ENCODE data around the gene TSC22D3.

TSC22D3 gene

DNA sequence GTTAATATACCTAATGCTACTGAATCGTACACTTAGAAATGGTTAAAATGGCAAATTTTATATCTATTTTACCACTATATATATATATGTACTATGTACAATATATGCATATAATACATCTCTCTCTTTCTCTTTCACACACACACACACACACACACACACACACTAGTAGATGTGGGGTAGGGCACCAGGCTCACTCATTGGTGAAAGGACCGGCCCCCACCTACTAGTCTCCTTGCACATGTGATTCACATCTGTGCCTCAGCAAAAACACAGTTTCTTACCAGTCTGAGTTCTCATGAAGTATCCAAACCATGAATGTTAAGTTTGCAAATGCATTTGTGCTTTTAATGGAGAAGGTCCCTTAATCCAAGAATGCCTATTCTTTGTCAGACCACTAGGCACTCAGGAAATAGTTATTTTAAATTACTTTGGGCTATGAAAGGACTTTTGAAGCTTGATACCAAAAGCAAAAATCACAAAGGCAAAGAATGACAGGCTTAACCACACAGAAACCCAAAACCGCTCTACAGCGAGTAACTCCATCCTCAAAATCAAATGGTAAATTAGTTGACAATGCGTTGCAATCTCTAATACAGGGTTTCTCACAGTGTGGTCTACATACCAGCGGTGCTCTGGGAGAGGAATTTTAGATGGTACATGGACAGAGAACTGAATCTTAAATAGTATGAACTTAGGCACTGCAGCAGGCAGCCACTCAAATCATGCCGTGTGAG is 5.8 kb downstream of the TSC22D3 start:
- H3K4me3 Mint-ChIP-seq, result no peak overlapping the region
- ATAC-seq (no peak), DNase-seq (no peak)
- H3K27me3 Mint-ChIP-seq, result no peaks in the 10 kb centered on the region
- H3K4me1 Mint-ChIP-seq, result peaks cover 22% of the 10 kb centered on the region
- H3K27ac Mint-ChIP-seq, result no peak overlapping the region
- H3K9me3 Mint-ChIP-seq, result no peaks in the 10 kb centered on the region

DNA sequence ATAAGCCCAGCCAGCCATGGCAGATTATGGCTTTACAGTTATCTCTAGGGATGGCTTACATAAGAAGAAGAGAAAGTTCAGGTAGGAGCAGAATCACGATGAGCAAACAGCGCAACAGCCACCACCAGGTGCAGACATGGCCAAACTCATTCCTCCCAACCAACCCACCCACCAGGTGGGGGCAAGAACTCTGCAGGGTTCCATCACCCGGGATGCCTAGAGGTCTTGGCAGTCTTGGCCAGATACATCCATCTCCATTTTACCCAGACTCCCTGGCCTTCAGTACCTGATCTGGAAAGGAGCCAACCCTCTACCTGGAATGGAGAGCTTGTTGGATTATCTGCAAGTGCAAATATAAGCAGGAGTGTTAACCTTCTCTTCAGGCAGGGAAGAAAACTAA is 7.5 kb downstream of the TSC22D3 start:
- no peak overlapping the region for H3K4me3 Mint-ChIP-seq
- H3K4me1 Mint-ChIP-seq, result peaks cover 16% of the 10 kb centered on the region

DNA sequence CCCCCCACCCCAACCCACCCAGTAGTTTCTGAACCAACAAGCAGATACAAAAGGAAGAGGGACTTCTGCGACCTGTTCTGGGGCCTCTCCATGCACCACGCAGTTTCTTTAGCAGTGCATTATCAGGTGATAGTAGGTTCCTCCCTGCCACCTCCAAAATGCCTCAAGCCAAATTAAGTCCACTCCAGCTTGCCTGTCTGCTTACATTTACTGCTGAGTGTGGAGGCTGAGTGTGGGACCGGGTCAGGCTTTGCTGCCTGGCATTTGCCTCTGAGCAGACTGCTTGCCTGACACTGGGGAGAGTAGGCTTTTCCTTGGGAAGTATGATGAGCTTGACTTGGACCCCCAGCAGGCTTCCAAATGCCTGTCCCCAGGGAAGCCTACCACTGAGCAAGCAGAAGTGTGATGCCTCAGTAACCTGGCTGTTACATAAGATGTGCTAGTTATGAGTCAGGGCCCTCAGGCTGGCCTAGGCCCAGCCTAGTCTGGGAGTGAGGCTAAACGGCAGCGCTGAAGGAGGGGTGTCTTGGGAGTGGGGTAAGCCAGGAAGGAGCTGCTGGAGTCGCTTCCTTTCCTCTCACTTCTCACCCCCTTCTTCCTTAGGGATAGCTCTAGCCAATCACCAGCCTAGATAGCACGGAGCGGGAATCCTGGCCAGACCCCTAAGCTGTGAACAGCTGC is 9.0 kb downstream of the TSC22D3 start:
- ATAC-seq (no peak), DNase-seq (no peak)
- Mint-ChIP-seq H3K9me3 (no peaks in the 10 kb centered on the region), H3K27ac (no peak overlapping the region), H3K27me3 (no peaks in the 10 kb centered on the region), H3K4me1 (peaks cover 16% of the 10 kb centered on the region), H3K4me3 (no peak overlapping the region)

More for the DNA sequence above, 7.5 kb downstream of the TSC22D3 start:
- ATAC-seq, result no peak
- Mint-ChIP-seq H3K27me3 (no peaks in the 10 kb centered on the region), H3K9me3 (no peaks in the 10 kb centered on the region), H3K27ac (no peak overlapping the region)
- DNase-seq, result no peak

DNA sequence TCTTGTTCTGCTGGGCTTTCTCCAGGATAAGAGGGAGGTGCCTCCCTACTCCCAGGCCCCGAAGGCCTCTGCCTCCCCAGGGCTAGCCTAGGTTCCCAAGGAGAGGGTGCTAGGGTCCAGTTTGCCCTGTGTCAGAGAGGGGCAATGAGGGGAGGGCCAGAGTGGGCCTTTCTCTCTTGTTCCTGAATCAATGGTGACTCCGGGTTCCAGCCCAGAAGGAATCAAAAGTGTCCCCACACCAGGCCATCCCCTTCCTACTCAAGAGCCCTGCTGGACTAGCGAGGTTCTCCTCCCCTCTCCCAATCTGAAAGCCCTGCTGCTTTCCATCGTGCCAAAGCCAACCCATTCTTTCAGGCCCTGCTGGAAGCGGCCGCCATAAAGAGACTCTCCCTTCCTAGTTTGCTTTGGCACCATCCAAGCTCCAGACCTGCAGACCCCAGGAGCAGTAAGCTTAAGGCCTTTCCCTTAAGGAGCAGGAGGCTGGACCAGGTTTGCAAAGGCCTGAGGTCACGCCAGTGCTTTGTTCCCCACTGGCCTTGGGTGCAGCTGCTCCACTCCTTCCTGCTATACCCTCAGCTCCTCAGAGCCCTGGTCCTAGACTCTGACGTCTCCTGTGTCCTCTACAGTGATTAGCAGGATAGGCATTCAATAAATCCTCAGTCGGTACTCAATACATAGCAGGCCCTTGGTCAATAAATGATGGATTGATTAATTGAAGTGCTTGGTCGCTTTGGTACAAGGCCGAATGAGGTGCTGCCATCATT is 10.6 kb downstream of the TSC22D3 start:
- Mint-ChIP-seq H3K27me3 (no peaks in the 10 kb centered on the region), H3K9me3 (no peaks in the 10 kb centered on the region)

DNA sequence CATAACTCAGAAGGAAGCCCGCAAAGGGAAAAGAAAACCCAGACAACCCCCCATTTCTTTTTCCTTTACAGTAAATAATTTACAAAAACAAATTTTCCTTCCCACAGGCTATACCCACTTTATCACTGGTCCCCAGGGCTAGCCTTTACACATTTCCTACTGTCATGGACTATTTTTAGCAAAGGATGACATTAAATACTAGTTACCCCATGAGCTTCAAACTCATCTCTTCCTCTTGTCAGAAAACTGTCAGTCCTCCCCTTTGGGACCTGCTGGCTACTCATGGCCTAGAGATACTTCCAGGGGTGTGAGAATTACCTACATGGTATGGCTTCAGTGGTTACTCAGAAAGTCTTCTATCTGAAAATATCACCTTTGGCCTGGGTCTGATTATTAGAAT is 11.9 kb downstream of the TSC22D3 start:
- peaks cover 4% of the 10 kb centered on the region for H3K4me1 Mint-ChIP-seq
- DNase-seq (no peak), ATAC-seq (no peak)
- H3K27ac Mint-ChIP-seq, result peak overlapping the region in 1 of 2 donors; percentile 29
- no peaks in the 10 kb centered on the region for H3K27me3 Mint-ChIP-seq
- H3K9me3 Mint-ChIP-seq, result no peaks in the 10 kb centered on the region
- no peak overlapping the region for H3K4me3 Mint-ChIP-seq

More for the DNA sequence above, 10.6 kb downstream of the TSC22D3 start:
- no peak for DNase-seq
- Mint-ChIP-seq H3K27ac (no peak overlapping the region), H3K4me3 (no peak overlapping the region), H3K4me1 (peaks cover 9% of the 10 kb centered on the region)
- no peak for ATAC-seq

DNA sequence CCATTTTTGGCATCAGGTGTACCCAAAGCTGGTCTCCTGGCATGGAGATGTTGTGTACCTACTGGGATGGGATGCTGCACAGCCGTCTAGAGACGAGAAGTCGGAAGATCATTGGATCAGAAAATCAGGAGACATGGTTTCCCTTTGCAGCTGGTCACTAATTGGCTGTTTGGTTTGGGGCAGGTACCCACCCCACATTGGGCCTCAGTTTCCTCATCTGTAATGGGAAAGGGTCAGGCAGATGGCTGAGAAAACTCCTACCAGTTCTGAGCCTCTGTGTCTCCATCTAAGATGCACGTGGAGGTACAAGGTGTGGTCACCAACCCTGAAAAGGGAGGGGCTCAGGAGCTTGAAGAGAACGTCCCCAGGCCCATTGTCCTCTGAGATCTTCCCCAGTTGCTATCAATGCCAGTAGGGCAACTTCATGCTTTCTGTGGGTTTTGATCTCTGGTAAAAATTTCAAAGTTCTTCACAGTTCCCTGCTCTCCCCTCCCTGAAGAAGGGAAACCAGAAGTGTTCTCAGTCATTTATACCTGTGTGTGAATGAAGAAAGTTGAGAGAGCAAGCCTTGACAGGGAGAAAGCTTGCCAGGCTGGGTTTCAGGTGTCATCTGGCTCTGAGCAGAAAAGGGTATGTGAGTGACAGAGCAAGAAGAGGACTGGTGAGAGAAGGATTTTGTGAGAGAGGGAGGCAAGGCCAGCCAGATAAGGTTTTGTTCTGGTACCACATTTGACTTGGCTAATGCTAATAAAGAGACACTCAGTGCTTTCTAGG is 15.1 kb downstream of the TSC22D3 start:
- H3K27me3 Mint-ChIP-seq, result no peaks in the 10 kb centered on the region
- H3K4me1 Mint-ChIP-seq, result peaks cover 13% of the 10 kb centered on the region
- H3K4me3 Mint-ChIP-seq, result no peak overlapping the region
- DNase-seq (no peak), ATAC-seq (no peak)
- no peaks in the 10 kb centered on the region for H3K9me3 Mint-ChIP-seq
- no peak overlapping the region for H3K27ac Mint-ChIP-seq

DNA sequence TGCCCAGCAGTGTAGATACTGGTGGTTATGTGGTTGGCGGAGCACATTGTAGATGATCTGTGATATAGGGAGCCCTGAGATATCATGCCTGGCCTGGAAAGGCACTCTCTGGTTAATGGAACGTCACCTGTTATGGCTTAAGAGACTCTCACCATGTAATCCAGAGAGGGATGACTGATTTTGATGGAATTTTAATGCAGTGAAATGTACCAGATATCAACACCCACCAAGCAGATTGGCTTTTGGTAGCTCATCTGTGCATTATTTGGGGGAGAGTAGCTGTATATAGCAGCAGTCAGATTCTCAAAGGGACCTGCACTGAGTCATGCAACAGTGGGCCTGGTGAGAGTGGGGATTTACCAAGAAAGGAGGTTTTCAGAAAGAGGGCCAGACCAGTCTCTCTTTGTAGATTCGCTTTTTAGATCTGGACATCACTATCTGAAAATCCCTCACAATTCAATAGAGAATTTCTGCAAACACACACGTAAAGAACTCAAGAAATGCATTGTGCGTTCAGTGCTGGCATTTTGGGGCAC is 17.3 kb downstream of the TSC22D3 start:
- no peak overlapping the region for H3K4me3 Mint-ChIP-seq
- ATAC-seq, result no peak
- no peak for DNase-seq
- H3K9me3 Mint-ChIP-seq, result no peaks in the 10 kb centered on the region
- peaks cover 14% of the 10 kb centered on the region for H3K4me1 Mint-ChIP-seq
- no peak overlapping the region for H3K27ac Mint-ChIP-seq
- H3K27me3 Mint-ChIP-seq, result no peaks in the 10 kb centered on the region

DNA sequence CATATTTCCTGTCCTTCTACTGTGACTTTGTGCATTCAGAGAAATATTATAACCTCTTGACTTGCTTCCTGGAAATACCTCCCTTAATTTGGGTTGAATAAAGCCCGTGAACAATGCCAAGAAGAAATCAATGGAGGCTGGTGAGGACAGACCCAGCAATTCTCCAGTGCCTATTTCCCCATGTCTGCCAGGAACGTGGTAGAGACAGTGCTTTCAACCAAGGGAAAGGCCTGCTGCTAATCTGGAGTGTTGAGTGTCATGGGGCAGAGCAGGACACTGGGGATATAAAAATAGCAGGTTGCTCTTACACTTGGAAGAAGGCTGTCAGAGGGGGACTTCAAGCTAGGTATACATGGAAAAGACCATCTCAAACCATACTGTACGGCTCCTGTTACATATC is 19.9 kb downstream of the TSC22D3 start:
- Mint-ChIP-seq H3K4me1 (peaks cover 14% of the 10 kb centered on the region), H3K9me3 (no peaks in the 10 kb centered on the region), H3K4me3 (no peak overlapping the region), H3K27me3 (no peaks in the 10 kb centered on the region), H3K27ac (no peak overlapping the region)
- no peak for DNase-seq
- no peak for ATAC-seq

DNA sequence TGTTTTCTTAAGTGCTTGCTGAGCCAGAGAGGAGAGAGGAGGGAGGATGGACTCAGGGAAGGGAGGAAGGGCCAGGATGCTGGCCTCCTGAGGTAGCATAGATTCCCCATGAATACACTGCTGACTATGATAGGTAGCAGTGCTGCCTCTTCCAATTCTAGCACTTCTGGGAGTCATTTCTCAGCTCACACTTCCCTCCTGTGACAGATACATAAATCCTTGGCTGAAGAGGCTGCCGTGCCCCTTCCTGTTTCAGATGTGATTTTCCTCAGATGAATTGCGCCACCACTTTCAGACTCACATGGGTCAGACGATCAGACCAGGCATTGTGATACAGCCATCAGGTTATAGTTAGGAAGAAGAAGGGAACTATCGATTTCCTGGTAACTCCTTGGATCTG is 22.4 kb downstream of the TSC22D3 start:
- no peak for DNase-seq
- Mint-ChIP-seq H3K9me3 (no peaks in the 10 kb centered on the region), H3K27ac (no peak overlapping the region), H3K4me1 (peaks cover 14% of the 10 kb centered on the region), H3K4me3 (no peak overlapping the region), H3K27me3 (no peaks in the 10 kb centered on the region)
- ATAC-seq, result no peak

DNA sequence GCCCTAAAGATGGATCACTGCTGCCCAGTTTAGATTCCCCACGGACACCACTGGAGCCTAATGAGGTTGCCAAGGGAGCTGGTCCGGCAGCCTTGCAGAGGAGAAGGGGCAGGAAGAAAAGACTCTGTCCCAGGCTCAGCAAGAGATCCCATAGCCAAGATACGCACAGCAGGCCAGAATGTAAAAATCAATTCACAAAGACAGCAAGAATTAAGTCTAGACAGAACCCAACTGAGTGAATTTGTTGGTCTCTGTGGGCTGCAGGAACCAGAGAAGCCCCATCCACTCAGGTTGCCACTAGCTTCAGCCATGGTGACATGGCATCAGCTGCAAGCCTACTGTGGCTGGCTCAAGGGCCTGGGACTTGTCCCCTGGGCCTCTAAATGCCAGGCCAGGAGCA is 22.9 kb downstream of the TSC22D3 start:
- ATAC-seq (no peak), DNase-seq (no peak)
- Mint-ChIP-seq H3K27me3 (no peaks in the 10 kb centered on the region), H3K9me3 (no peaks in the 10 kb centered on the region), H3K27ac (no peak overlapping the region), H3K4me1 (peaks cover 14% of the 10 kb centered on the region), H3K4me3 (no peak overlapping the region)

DNA sequence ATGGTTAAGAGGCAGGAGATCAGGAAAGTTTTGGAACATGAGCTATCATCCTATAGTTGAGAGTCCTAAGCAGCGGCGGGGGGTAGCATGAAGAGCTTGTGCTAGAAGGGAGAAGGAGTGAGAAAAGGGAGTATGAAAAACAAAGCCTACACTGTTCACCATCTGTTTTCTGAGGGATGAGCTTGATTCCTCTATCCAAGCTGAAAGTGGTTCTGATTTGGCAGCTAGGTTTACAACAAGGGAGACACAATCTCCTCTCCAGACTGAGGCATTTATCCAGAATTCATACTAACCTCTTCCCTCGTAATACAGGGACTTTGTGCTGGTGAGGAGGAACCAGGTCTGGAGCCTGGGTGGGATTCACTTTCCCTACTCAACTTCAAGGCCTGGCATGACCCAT is 23.5 kb downstream of the TSC22D3 start:
- Mint-ChIP-seq H3K9me3 (no peaks in the 10 kb centered on the region), H3K4me1 (peaks cover 14% of the 10 kb centered on the region), H3K4me3 (no peak overlapping the region), H3K27ac (no peak overlapping the region), H3K27me3 (no peaks in the 10 kb centered on the region)
- ATAC-seq (no peak), DNase-seq (no peak)

DNA sequence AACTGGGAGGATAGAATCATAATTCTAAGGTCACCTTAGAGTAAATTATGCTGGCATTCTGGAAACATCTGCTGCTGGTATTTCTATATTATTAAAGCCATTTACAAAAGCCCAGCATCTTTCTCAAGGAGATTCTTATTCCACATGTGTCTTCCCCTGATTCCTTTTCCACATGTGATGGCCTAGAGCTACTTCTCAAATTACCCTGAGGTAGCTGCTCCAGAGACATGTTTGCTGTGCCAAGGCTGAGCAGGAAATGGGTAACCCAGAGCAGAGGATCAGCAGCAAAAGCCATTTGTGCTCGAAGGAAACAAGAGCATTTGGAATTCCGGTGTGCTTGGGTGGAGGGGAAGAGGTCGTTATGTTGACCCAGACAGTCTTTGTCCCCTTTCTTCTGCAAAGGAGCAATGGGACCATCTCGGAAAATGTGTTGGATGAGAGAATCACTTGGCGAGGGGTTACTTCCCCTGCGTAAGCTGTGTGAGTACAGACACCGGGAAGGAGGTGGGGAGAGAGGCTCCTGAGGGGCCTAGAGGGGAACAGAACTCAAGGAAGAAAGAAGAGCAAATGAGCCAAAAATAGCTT is 24.6 kb downstream of the TSC22D3 start:
- DNase-seq, result no peak
- Mint-ChIP-seq H3K27me3 (no peaks in the 10 kb centered on the region), H3K27ac (no peak overlapping the region), H3K9me3 (no peaks in the 10 kb centered on the region), H3K4me1 (peaks cover 10% of the 10 kb centered on the region), H3K4me3 (no peak overlapping the region)
- no peak for ATAC-seq

DNA sequence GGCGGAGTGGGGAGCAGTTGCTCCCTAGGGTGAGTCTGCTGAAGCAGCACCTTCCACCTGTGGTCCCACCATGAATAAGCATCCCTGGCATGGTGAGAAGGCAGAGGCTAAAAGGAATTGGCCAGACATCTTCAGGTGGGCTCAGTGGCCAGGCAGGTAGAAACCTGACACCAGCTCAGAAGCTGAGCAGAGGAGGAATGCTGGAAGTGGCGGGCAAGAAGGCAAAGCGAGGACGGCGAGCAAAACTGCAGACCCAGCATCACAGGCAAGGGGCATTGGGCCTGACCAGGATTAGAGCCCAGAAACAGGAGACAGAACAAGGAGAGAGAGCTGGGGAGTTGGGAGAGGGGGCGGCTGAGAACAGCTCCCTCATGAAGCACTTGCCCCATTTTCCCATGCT is 25.3 kb downstream of the TSC22D3 start:
- H3K9me3 Mint-ChIP-seq, result no peaks in the 10 kb centered on the region
- H3K4me3 Mint-ChIP-seq, result no peak overlapping the region
- ATAC-seq (no peak), DNase-seq (no peak)
- H3K27me3 Mint-ChIP-seq, result no peaks in the 10 kb centered on the region
- peaks cover 3% of the 10 kb centered on the region for H3K4me1 Mint-ChIP-seq
- H3K27ac Mint-ChIP-seq, result no peak overlapping the region

DNA sequence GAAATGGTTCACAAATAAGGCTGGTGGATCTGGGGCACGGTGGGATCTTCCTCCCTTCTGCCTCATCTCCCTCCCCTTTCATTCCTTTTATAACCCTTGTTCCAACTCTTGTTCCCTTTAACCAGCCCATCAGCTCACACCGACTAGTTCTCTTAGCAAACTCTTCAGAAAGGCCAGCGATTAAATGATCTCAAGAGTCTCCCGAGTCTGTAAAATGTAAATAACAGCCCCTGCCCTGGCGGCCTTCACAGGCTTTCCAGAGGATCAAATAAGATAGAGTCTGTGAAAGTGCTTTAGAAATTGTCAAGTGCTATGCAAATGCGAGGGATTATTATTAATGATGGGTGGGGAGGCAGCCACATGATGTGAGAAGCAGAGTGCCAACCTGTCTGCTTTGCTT is 27.1 kb downstream of the TSC22D3 start:
- Mint-ChIP-seq H3K9me3 (no peaks in the 10 kb centered on the region), H3K27ac (no peak overlapping the region), H3K4me1 (peaks cover 6% of the 10 kb centered on the region), H3K27me3 (no peaks in the 10 kb centered on the region), H3K4me3 (no peak overlapping the region)
- no peak for DNase-seq
- no peak for ATAC-seq

DNA sequence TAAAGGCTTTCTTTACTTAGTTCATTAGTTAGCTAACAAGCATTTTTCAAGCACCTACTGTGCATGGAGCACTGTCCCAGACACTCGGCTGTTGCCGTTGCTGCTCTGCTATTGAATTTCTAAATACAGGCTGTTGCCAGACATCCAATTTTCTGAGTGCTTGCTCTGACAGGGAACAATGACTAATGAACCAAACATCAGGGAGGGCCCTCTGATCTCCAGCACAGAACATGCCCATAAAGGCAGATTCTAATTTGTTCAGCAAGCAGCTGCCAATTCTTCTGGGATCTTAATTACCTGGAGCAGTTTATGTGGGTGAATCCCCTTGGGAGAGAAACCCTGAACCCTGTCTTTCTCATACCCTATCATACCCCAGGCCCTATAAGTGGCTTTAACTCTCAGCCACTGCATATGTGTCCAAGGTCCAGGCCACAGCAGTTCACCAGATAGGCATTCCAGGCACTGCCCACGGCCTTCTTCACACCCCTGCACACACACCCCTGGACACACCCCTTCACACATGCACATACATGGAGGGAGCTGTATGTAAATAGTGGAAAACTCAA is 27.9 kb downstream of the TSC22D3 start:
- no peaks in the 10 kb centered on the region for H3K9me3 Mint-ChIP-seq
- no peak overlapping the region for H3K27ac Mint-ChIP-seq
- DNase-seq, result no peak
- H3K4me3 Mint-ChIP-seq, result no peak overlapping the region
- ATAC-seq, result no peak
- no peaks in the 10 kb centered on the region for H3K27me3 Mint-ChIP-seq
- H3K4me1 Mint-ChIP-seq, result peaks cover 12% of the 10 kb centered on the region
